Stimulated activated CD8-positive, alpha-beta memory T cell treated with anti-CD3 and anti-CD28 coated beads, Interleukin-4, amount 100 ng/mL, for 48 hours (primary cell): ENCODE data around the gene KAT14.
"Not testable (repeated sequence)": the region's sequence is repeated elsewhere in the genome, so short reads cannot be mapped to it uniquely, and the experiment has no call there.

ENCODE experiments used
- DNase-seq: peaks from one replicate; pipeline ENCODE4 v3.0.0-alpha.2; 2020

KAT14 gene

DNA sequence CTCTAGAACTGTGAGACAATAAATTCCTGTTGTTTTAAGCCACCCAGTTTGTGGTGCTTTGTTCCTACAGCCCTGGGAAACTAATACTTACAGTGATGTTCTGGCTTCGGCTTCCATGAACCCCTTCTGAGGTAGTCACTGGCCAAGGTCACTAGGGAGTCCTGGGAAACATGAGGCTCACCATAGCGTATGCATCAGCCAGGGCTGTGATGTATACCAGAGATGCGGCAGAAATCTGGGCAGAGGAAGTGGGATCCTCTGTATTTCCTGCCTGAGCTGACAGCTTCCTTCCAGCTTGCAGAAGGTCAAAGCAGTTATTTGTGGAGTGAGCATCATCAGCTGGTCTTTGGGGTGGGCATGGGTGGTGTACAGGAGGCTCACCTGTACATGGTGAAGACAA, 27.9 kb downstream of the KAT14 start:
- DNase-seq = no peak

DNA sequence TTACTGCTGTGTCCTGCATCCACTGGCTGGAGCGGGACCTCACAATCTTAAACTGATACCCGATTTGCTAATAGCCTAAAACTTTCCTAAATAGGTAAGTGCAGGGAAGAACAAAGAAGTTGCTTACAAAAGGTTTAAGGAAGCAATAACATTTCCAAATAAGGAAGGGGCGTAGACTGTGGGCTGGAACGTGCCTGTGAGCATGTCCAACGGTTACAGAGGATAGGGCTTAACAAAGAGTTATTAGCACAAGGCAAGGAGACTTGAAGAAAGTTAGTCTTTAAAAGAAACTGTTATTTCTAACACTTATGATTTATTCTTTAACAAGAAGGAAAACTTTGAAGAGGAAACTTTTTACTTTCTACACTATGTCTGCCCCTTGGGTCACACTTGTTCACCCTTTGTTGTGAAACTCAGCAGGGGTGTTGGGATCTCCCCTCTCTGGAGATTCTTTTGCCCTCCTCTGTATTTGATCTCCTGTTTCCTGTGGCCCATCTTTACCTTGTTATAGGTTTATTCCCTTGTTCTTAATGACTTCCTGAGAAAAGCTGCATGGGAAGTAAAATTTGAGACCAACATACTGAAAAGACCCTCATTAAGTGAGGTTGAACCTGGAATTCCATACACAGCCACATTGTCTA, 28.7 kb downstream of the KAT14 start:
- no peak for DNase-seq

GRCh38 chr20:18166950-18167349, 29.3 kb downstream of the KAT14 start:
- no peak for DNase-seq

GRCh38 chr20:18172379-18172778, 34.7 kb downstream of the KAT14 start:
- DNase-seq = no peak

DNA sequence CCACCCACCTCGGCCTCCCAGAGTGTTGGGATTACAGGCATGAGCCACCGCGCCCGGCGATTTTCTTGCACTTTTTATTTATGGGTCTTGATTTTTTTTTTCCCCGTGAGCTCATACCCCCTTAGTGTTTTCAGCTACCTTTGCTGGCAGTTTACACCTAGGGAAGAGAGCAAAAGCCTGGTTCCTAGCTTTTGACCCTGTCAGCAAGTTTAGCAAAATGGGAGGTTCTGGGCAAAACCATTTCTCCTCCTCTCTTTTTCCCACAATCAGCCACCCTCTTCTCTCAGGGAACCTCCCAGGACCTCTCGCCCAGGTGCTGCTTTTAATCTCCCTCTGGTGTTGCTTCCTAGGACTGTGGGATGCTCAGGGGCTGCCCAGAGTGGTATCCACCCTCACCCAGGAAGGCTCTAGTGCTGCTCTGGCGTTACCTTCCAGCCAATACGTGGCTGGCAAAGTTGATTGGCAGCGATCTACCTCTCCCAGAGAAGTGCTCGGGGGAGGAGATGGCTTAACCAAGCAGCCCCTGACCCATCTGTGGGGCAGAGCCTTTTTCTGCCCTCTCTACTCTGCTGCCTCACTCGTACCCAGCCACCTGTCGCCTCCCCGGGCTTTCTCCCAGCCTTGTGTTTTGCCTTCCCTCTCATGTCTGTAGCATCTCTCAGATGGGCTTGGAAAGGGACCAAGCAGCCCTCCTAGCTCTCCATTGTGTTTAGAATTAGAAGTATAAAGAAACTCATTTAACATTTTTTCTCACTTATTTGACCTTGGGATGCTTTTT, 37.4 kb downstream of the KAT14 start:
- DNase-seq = no peak

DNA sequence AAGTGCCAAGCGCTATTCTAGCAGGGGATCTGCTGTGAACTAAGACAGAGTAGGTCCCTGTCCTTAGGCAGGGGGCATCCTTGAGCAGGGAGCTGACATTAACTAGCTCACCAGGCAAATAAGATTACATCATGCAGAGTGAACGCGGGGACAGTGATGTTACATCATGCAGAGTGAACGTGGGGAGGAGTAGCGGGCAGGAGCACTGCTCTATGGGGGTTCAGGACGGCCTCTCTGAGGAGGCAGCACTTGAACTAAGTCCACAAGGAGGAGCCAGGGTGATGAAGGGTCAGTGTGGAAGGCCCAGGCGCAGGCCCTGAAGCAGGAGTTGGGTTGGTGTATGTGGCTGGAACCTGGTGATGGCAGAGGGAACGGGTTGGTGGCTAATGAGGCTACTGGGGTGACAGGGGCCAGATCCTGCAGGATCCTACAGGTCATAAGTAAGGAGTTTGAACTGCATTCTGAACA, 38.7 kb downstream of the KAT14 start:
- DNase-seq = no peak

DNA sequence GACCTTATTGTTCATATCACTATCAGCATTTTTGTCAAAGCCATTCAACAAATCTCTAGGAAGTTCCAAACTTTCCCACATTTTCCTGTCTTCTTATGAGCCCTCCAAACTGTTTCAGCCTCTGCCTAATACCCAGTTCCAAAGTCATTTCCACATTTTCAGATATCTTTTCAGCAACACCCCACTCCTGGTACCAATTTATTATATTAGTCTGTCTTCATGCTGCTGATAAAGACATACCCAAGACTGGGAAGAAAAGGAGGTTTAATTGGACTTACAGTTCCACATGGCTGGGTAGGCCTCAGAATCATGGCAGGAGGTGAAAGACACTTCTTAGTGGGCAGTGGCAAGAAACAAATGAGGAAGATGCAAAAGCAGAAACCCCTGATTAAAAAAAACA, 42.7 kb downstream of the KAT14 start:
- DNase-seq = not testable (repeated sequence)

- DNase-seq = no peak
Measured at GRCh38 chr20:18180815-18181214, 43.2 kb downstream of the KAT14 start.

DNA sequence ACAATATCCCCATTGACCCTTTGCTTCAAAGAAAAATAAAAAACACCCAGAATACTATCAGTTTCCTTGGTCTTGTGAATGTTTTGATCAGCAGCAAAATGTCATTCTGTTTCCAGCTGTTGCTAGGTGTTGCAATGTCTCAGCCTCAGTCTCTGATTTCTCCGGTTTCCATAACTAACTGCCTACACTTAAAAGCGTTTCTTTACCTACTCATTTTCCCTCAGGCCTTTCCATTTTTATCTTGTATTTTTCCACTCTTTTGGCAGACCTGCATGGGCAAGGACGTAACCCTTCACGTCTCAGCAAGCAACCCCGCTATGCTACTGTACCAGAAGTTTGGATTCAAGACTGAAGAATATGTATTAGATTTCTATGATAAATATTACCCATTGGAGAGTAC, 49.4 kb downstream of the KAT14 start:
- no peak for DNase-seq

GRCh38 chr20:18188434-18188833, 50.8 kb downstream of the KAT14 start:
- no peak for DNase-seq

DNA sequence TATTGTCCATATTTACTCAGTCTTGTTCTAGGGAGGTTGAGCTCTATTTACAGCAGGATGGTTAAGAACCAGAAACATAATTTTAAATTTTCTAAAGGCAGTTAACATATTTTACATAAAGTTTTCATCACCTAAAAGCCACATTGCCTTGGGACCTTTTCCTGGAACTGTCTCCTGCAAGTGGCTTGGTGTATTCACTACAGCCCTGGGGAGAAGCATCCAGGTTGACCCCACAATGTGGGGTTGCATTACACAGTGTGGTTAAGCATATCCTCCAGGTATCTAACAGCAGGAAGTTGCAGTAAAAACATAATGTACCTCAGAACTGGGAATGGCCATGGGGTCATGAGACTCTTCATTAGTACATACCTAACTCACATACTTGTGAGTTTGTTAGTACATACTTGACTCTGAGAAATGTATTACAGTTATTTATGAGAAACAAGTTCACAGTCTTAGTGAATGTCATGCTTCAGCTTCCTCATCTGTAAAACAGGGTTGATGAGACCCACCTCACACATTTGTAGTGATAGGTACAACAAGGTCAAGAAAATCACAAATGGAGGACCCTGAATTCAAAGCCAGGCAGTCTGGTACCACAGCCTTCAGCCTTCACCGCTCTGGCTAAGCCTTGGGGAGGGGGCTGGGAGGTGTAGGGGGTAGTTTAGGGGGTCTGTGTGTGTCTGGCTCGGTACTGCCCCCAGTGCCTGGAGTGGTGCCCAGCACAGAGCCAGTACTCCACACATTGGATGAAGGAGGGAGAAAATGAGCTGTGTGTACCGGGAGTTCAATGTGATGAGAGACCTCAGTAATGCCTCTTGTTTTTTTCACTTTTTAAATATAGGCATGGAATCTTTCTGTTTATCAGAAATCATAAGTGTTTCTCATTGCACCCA, 52.9 kb downstream of the KAT14 start:
- DNase-seq = no peak

- DNase-seq = no peak
Measured at GRCh38 chr20:18191306-18191705, 53.6 kb downstream of the KAT14 start.

DNA sequence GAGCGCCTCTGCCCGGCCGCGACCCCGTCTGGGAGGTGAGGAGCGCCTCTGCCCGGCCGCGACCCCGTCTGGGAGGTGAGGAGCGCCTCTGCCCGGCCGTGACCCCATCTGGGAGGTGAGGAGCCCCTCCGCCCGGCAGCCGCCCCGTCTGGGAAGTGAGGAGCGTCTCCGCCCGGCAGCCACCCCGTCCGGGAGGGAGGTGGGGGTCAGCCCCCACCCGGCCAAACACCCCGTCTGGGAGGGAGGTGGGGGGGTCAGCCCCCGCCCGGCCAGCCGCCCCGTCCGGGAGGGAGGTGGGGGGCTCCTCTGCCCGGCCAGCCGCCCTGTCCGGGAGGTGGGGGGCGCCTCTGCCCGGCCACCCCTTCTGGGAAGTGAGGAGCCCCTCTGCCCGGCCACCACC, 56.8 kb downstream of the KAT14 start:
- not testable (repeated sequence) for DNase-seq

GRCh38 chr20:18195931-18196330, 58.3 kb downstream of the KAT14 start:
- DNase-seq = no peak

GRCh38 chr20:18197382-18198070, 59.9 kb downstream of the KAT14 start:
- DNase-seq = no peak

DNA sequence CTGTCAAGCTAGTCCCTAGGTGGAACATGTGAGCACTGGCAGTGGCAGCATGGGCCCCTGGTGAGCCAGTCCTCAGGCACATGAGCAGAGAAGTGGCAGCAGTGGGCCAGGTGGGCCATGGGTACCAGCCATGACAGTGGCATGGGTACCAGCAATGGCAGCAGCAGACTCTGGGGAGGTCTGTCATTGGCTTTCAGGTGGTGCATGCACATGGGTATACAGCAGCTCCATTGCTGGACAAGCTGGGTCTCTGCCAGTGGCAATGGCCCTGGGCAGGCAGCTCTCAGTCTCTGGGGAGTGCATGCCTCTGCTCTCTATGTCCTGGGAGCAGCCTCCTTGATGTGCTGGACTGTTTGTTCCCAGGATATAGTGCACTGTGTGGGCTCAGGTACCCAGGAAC, 65.3 kb downstream of the KAT14 start:
- DNase-seq = no peak

DNA sequence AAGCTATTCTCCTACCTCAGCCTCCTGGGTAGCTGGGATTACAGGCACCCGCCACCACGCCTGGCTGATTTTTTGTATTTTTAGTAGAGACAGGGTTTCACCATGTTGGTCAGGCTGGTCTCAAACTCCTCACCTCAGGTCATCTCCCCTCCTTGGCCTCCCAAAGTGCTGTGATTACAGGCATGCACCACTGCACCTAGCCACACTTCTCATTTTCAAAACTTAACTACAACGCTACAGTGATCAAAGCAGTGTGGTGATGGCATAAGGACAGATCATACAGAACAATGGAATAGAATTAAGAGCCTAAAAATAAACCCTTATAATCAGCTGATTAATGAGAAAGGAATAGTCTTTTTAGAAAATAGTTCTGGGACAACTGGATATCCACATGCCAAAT, 66.0 kb downstream of the KAT14 start:
- not testable (repeated sequence) for DNase-seq

DNA sequence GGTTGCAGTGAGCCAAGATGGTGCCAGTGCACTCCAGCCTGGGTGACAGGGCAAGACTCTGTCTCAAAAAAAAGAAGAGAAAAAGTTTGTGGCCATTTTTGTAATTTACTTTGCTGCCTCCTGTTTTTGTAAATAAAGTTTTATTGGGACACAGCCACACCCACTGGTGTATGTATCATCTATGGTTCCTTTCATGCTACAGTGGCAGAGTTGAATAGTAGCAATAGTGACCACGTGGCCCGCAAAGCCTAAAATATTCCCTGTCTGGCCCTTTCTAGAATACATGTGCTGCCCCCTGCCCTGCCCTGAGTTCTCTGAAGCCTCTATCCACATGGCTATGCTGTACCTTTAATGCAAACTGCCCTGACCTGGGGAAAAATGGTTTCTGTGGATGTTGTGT, 75.3 kb downstream of the KAT14 start:
- DNase-seq = no peak

GRCh38 chr20:18215566-18215965, 77.9 kb downstream of the KAT14 start:
- DNase-seq = no peak

DNA sequence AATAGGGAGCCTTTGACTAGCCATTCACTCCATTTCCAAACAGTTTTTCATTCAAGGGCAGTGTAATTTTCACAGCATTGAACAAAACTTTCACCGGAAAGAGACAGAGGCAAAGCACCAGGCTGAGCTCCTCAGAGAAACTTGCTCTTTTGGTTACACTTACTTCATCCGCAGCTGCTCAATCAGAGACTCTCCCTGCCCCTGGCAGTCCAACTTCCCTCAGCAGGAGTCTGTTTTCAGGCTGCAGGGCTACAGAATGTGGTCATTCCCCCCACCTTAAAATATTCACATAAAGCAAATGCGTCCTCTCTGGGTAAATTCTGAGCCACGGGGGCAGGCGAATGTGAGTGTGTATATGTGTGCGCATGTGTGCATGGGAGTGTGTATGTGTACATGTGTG, 80.6 kb downstream of the KAT14 start:
- no peak for DNase-seq

- no peak for DNase-seq
Measured at GRCh38 chr20:18223409-18223808, 85.7 kb downstream of the KAT14 start.

DNA sequence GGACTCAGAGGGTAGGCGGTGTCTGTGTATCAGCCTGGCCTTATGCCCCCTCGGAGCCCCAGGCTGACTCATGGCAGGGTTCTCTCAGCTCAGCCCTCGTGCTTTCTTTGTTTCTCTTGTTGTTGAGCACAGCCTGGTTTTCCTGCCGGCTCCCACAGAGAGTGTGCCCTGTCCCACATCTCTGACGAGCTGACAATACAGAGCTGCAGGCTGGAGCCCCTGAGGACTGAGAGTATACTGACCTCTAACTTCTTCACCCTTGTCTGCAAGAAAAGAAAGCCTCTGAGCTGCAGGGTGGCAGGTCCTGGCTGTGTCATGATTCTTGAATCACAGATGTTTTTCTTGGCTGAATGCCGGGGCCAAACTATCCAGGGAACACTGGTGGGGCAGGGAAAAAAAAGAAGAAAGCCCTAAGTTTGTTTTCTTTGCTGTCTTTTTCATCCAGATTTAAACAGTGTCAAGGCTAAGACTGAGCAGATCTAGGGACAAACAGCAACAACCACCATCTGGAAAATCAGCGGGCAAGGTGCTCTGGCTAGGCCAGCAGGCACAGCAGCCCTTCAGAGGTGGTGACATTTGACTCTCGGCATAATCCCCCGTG, 87.4 kb downstream of the KAT14 start:
- no peak for DNase-seq

DNA sequence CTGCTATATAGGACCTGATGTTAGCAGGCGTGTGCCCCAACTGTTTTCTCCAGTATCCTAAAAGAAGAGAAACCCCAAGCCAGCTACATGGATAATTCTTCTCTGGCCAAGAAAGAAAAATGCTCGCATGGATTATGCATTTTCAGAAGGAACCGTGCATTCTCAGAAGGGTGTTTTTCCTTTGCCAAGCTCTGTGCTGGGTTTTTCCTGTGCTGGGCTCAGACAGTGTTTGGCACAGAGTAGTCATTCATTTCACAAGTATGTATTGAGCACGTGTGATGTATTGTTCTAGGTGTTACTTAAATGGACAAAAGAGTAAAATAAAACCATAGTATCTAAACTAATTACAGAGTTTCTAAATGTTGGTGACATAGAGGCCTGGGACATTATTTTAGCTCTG, 88.0 kb downstream of the KAT14 start:
- DNase-seq = no peak
